Nephron (organoid): ENCODE data around the gene TPRX1.
"Not testable (repeated sequence)": the region's sequence is repeated elsewhere in the genome, so short reads cannot be mapped to it uniquely, and the experiment has no call there.

Experiments used
- H3K27ac Mint-ChIP-seq, 3 experiments: 2 replicates each; pipeline ENCODE4 v1.8.0; 2020; ENCODE audit warnings: mixed read lengths in 3 of 3, mild to moderate bottlenecking in 2 of 3, moderate library complexity in 1 of 3
- H3K27me3 Mint-ChIP-seq: 2 replicates; pipeline ENCODE4 v1.8.0; 2021; ENCODE audit warnings: low read depth, mild to moderate bottlenecking, moderate library complexity, mixed read lengths
- H3K36me3 Mint-ChIP-seq: 2 replicates; pipeline ENCODE4 v1.8.0; 2020; ENCODE audit warnings: low read depth, mixed read lengths
- H3K4me1 Mint-ChIP-seq: 2 replicates; pipeline ENCODE4 v1.8.0; 2020; ENCODE audit warnings: mixed read lengths
- H3K4me3 Mint-ChIP-seq, 3 experiments: 2 replicates each; pipeline ENCODE4 v1.8.0; 2020; ENCODE audit warnings: mild to moderate bottlenecking in 3 of 3, mixed read lengths in 3 of 3, moderate library complexity in 2 of 3
- H3K9me3 Mint-ChIP-seq: 2 replicates; pipeline ENCODE4 v1.8.0; 2020; ENCODE audit warnings: mixed read lengths
- CTCF ChIP-seq, 3 experiments: fragments of 200-600 bp; sonication (generic); IDR thresholded peaks; one replicate each; pipeline ENCODE4 v1.5.0; 2021; ENCODE audit warnings: antibody characterized with exemption in 3 of 3; ENCODE audit not compliant: unreplicated experiment in 3 of 3

Gene TPRX1

GRCh38 chr19:47781590-47782262, 22.6 kb downstream of the TPRX1 start:
- H3K9me3 Mint-ChIP-seq: no peaks in the 10 kb centered on the region
- H3K4me1 Mint-ChIP-seq: peaks cover 46% of the 10 kb centered on the region
- peaks cover 39% of the 10 kb centered on the region for H3K36me3 Mint-ChIP-seq
- H3K4me3 Mint-ChIP-seq: peak overlapping the region; percentile 27 to 95 (median 95)
- no peak for TF ChIP-seq CTCF (IDR thresholded peaks at IDR 0.05; ENCODE audit: unreplicated experiment in 3 of 3)
- H3K27ac Mint-ChIP-seq: peak overlapping the region; percentile 56 to 96 (median 58)
- peaks cover 3% of the 10 kb centered on the region for H3K27me3 Mint-ChIP-seq

- no peak for TF ChIP-seq CTCF (IDR thresholded peaks at IDR 0.05; ENCODE audit: unreplicated experiment in 3 of 3)
- peaks cover 35% of the 10 kb centered on the region for H3K36me3 Mint-ChIP-seq
- H3K9me3 Mint-ChIP-seq: no peaks in the 10 kb centered on the region
- H3K27ac Mint-ChIP-seq: peak overlapping the region; percentile 43 to 96 (median 60)
- H3K27me3 Mint-ChIP-seq: no peaks in the 10 kb centered on the region
- H3K4me3 Mint-ChIP-seq: peak overlapping the region; percentile 95 to 97 (median 95)
- peaks cover 41% of the 10 kb centered on the region for H3K4me1 Mint-ChIP-seq
These were observed 24.2 kb downstream of the TPRX1 start for GRCh38 chr19:47780215-47780551.

- peaks cover 33% of the 10 kb centered on the region for H3K36me3 Mint-ChIP-seq
- H3K4me1 Mint-ChIP-seq: peaks cover 41% of the 10 kb centered on the region
- no peaks in the 10 kb centered on the region for H3K9me3 Mint-ChIP-seq
- H3K27ac Mint-ChIP-seq: peak overlapping the region; percentile 77 to 96 (median 94)
- TF ChIP-seq CTCF (IDR thresholded peaks at IDR 0.05; ENCODE audit: unreplicated experiment in 3 of 3): no peak
- peak overlapping the region; percentile 95 to 97 (median 95) for H3K4me3 Mint-ChIP-seq
- H3K27me3 Mint-ChIP-seq: no peaks in the 10 kb centered on the region
These were observed 24.7 kb downstream of the TPRX1 start for GRCh38 chr19:47779524-47780214.

- Mint-ChIP-seq H3K4me1 (peaks cover 36% of the 10 kb centered on the region), H3K27me3 (no peaks in the 10 kb centered on the region), H3K9me3 (no peaks in the 10 kb centered on the region), H3K4me3 (peak overlapping the region; percentile 95 to 97 (median 95)), H3K27ac (peak overlapping the region; percentile 77 to 96 (median 94)), H3K36me3 (peaks cover 26% of the 10 kb centered on the region)
- TF ChIP-seq CTCF (IDR thresholded peaks at IDR 0.05; ENCODE audit: unreplicated experiment in 3 of 3): no peak
These were observed 25.4 kb downstream of the TPRX1 start for GRCh38 chr19:47778954-47779351.

GRCh38 chr19:47778049-47778953, 26.1 kb downstream of the TPRX1 start, which contains the start of gene SELENOW:
Gene SELENOW, plus strand, starts transcription at chr19:47778703. Its CDS starts 83 bp downstream, at chr19:47778786.
- no peaks in the 10 kb centered on the region for H3K9me3 Mint-ChIP-seq
- H3K36me3 Mint-ChIP-seq: peaks cover 23% of the 10 kb centered on the region
- TF ChIP-seq CTCF (IDR thresholded peaks at IDR 0.05; ENCODE audit: unreplicated experiment in 3 of 3): no peak
- H3K4me3 Mint-ChIP-seq: peak within 1 kb of the TSS; percentile 95 to 97 (median 95)
- H3K27ac Mint-ChIP-seq: peak within 1 kb of the TSS; percentile 96 to 100 (median 96)
- H3K4me1 Mint-ChIP-seq: peaks cover 37% of the 10 kb centered on the region
- no peaks in the 10 kb centered on the region for H3K27me3 Mint-ChIP-seq

GRCh38 chr19:47777245-47778048, 26.9 kb downstream of the TPRX1 start:
- not testable (repeated sequence) for H3K9me3 Mint-ChIP-seq, H3K27me3 Mint-ChIP-seq
- H3K36me3 Mint-ChIP-seq: peaks cover 17% of the 10 kb centered on the region
- H3K27ac Mint-ChIP-seq: peak overlapping the region; percentile 96 to 100 (median 96)
- H3K4me1 Mint-ChIP-seq: peaks cover 33% of the 10 kb centered on the region
- H3K4me3 Mint-ChIP-seq: peak overlapping the region; percentile 95 to 97 (median 95)
